Measurements from ENCODE around the gene TMEM11.
"Not testable (repeated sequence)": the region's sequence is repeated elsewhere in the genome, so short reads cannot be mapped to it uniquely, and the experiment has no call there.

The TMEM11 gene

DNA sequence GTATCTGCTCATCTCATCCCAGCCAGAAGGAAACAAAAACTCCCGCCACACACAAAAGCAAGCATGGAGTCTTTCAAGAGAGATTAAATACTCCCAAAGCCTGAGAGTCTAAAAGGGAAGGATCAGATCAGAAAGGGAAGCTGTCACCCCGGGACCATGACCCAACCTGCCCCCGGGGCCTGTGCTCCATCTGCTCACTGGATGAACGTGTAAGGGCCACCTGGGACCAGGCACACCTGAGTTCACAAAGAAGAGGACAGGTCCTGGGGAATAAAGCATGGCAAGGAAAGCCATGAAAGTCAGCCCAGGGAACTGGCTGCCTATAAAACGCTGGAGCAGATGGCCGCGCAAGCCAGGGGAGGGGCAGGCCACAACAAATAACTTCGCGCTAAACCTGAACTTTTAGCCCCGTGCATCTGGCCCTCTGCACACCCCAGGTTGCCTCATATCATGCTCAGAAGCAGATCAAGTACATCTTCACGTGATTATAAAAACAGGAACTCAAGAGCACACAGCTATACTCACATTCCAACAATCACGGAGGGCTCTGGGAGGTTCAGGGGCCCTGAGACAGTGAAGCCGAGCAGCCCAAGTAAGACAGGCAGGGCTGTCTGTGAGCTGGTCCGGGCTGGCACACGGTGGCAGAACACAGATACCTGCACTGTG lies 3.4 kb downstream of the TMEM11 start:
- no peak for FAIRE-seq

GRCh38 chr17:21209511-21210175 lies 4.3 kb downstream of the TMEM11 start:
- FAIRE-seq, result no peak

DNA sequence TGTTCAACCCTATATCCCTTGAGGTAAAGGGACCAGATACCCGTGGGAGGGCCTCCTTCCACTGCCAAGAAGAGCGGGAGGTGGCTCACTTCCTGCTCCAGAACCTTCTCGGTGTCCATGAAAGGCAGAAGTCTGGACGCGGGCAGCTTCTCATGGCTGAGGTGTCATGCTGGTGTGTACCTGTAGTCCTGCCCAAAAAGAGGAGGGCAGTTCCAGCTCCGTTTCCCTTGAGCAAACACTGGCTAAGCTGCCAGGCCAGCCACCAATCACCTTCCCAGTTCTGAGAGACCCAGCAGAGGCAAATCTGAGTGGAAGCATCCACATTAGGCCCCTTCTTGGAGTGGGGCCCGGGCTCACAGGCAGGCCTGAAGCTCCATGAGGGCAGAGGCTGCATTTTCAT lies 5.6 kb downstream of the TMEM11 start:
- no peak for FAIRE-seq

DNA sequence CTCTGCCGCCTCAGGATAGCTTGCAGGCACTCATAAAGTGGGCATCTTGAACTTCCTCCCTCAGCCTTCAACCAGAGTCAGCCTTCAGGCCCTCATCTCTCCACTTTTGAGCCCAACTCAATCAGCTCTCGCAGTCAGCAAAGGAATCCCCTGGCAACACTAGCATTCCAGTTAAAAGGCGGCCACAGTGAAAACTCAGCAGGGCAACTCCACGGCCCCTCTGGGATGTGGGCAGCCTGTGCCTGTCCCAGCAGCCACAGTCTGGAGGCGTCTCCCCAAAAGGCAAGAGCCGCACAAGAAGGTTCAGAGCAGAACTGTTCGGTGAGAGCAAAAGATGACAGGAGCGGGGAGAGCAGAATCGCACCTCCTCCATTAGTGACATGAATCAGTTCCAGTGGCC lies 9.0 kb downstream of the TMEM11 start:
- no peak for FAIRE-seq

DNA sequence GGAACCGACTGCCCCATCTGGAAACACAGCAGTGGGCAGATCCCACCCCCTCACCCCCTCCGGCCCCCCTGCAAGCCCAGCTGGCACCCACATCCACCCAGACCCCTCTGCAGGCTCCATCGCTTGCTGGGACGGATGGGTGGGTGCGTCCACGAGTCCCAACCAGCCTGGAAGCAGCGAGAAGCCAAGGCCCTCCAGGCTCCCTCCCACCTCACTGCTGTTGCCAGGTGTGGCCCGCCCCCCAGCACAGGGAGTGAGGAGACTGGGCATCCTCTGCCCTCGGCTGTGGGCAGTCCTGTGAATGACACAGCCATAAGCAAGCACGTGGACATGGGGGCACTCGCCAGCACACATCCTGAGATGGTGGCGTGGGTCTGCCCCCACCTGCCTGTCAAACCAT lies 11.4 kb downstream of the TMEM11 start:
- FAIRE-seq, result no peak

GRCh38 chr17:21201874-21202273 lies 12.1 kb downstream of the TMEM11 start:
- FAIRE-seq, result no peak

GRCh38 chr17:21201298-21201595 lies 12.7 kb downstream of the TMEM11 start:
- no peak for FAIRE-seq

- FAIRE-seq, result no peak
Observed at GRCh38 chr17:21200590-21201297, 13.2 kb downstream of the TMEM11 start.

- FAIRE-seq, result no peak
Observed at GRCh38 chr17:21199856-21200255, 14.1 kb downstream of the TMEM11 start.

- FAIRE-seq, result no peak
Observed at GRCh38 chr17:21199311-21199710, 14.7 kb downstream of the TMEM11 start.

GRCh38 chr17:21198411-21198810 lies 15.6 kb downstream of the TMEM11 start:
- no peak for FAIRE-seq

DNA sequence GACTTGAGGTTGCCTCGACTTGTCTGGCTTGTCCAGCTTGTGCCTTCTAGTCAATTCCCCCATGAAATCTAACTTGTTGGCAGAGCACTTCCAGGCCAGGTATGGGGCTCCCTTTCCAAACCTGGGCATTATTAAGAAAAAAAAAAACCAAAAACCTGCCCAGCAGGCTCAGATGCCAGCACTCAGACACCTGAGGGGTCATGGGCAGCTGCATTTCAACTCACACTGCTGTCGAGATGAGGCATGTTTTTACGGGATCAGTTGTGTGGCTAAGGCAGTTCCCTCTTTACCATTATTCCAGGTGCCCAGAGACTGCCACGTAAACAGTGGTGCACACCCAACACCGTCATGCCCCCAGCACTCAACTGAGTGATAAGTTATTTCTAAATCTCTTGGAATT lies 17.8 kb downstream of the TMEM11 start:
- FAIRE-seq, result no peak

DNA sequence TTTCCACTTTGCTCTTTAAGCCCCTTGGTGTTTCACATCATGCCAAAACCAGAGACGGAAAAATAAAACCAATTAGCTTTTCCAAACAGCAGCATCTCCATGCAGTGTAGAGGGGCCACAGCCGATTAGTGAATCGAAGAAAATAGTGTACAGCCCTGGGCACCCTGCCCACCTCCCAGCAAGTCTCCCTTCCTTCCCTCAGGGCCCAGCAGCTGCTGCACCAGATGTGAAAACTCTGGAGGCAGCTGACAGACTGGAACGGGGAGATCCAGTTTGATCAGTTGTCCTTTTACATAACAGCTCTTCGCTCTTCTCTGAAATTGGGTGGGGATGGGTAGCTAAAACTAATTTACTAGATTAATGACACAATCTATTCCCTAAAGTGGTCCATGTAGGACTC lies 19.3 kb downstream of the TMEM11 start:
- no peak for FAIRE-seq

DNA sequence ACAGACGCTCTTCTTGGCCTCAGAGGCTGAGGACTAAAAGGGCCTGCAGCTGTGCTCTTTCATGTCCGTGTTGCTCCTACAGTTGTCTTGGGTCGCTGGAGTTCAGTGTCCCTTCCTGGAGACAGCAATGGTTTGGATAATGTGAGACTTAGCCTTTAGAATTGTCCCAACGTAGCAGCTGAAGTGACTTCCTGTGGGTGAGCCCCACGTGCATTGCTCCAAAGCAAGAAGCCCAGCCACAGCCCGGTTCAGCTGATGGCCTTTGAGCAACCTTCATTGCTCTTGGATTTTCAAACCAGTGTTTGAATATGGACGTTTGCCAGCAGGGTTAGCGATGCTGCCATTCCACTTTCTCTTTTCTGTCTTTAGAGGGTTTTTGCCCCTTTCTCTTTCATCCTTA lies 19.7 kb downstream of the TMEM11 start:
- FAIRE-seq, result no peak

GRCh38 chr17:21193031-21193430 lies 20.9 kb downstream of the TMEM11 start:
- FAIRE-seq, result no peak

- FAIRE-seq, result not testable (repeated sequence)
Observed at GRCh38 chr17:21192414-21192813, 21.5 kb downstream of the TMEM11 start.

DNA sequence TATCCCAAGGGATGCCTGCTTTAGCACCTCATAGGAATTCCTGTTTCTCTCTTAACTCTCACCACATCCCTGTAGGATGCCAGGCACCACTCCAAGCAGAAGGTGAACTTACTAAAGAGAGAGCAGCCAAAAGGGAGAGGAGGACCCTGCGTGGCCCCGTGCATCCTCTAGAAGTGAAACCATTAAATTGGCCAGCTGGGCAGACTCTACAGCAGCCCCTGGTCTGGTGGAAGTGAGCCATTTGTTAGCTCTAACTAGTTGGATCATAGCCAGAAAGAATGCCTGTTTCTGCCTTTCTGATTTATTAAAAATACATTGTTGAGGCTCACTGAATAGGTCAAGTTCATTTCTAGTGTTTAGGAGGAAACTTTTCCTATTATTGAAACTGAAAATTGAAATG lies 22.3 kb downstream of the TMEM11 start:
- no peak for FAIRE-seq

DNA sequence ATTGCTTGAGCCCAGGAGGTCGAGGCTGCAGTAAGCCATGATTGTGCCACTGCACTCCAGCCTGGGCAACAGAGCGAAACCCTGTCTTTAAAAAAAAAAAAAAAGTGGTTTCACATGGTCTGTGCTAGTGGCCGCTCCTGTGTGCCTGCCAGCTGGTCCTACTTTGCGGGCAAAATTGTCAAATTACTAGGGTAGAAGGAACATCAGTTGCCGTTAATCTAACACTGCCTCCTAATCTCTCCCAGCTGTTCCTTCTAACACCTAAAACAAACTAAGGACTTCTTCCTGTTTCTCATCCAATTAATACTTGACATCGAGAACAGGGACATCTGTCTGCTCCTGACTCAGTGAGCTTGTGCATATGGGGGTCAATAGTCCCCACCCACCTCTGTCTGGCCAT lies 23.9 kb downstream of the TMEM11 start:
- FAIRE-seq, result no peak

GRCh38 chr17:21189361-21189760 lies 24.6 kb downstream of the TMEM11 start:
- FAIRE-seq, result no peak

DNA sequence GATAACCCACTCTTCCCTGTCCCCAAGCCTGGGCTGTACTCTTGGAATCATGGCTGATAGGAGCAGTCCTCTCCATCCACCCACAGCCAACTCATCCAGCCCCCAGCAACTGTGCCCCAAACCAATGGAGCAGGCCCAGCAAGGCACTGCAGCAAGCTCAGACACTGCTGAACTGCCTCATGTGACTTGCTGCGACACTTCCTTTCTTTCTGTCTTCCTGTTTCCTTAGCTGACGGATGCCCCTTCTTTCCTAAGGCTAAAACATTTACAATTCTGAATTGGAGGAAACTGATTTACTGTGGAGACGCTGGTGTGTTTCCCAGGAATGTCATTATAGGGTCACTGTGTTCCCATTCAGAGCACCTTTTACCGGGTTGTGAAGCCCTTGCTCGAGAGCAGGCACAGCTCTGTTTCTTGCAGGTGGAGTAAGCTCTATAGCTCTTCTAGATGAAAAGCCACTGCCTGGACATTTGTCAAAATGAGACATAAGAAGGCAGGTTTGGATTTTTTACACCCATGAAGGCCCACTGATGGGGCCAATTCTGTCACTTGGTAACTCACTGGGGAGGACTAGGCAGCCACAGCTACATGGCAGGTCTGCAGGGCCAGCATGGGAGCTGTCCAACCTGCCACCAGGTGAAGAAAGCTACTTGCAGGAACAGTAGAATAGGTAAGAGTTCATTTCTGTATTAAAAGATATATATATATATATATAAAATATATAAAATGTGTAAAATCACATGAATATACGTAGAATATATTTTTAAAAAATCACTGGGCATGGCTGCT lies 27.4 kb downstream of the TMEM11 start:
- no peak for FAIRE-seq

GRCh38 chr17:21185061-21185460 lies 28.9 kb downstream of the TMEM11 start:
- FAIRE-seq, result no peak

DNA sequence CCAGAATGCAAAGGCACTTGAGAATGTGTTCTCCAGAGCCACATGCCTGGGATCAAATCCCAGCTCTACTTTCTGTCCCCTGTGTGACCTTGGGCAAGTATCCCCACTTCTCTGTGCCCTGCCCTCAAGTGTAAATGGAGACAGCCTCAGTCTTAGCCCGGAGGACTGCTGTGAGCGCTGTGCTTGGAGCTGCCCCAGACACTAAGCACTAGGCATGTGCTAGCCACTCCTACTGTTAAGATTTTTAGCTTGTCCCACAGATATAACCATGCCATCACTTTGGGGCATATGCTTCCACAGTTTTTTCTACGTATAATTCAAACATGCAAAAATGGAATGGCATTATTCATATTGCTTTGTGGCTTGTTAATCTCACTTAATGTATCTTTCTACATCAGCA lies 29.4 kb downstream of the TMEM11 start:
- no peak for FAIRE-seq

DNA sequence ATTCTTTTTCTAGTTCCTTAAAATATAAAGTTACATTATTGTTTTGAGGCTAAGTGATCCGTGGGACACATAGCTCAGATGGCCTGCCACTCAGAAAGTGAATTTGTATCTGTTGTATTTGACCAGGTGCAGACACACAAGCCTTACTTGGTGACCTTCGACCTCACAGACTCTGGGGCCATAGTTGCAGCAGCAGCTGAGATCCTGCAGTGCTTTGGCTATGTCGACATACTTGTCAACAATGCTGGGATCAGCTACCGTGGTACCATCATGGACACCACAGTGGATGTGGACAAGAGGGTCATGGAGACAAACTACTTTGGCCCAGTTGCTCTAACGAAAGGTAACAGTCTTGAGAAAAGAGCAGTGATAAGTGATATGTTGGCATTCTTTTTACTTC lies 30.5 kb downstream of the TMEM11 start:
- no peak for FAIRE-seq
